GM21723 (cell line): ENCODE results near the gene GALK2.

Source experiments
- ATAC-seq: cut with Tn5 transposase; IDR thresholded peaks from one replicate; pipeline ENCODE4 v1.9.1; 2021; ENCODE audit warnings: mild to moderate bottlenecking, moderate library complexity; ENCODE audit not compliant: unreplicated experiment

The GALK2 gene

GRCh38 chr15:49169880-49170597, at the start of gene GALK2:
TSS of gene GALK2 (plus strand) at chr15:49170247. CDS start at chr15:49170323, 76 bp downstream.
- ATAC-seq = peak; percentile 95

DNA sequence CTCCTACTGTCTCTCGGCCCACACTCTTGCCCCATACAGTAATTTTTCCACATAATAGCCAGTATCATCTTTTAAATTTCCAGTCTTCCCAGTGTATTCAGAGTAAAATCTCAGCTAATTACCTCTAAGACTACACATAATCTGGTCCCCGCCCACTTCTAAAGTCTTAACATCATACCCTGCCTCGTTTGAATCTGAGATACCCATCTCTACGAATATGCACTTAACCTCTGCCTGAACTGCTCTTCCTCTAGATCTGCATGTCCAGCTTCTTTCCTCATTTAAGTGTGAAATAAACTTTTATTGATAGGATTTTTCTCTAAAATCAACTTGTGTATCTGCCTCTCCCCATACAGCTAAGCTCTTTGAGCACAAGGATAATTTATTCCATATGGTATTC, 49.2 kb upstream of the GALK2 start:
- ATAC-seq = no peak

- no peak for ATAC-seq
These were observed 48.1 kb upstream of the GALK2 start for GRCh38 chr15:49121901-49122300.

- no peak for ATAC-seq
These were observed 47.4 kb upstream of the GALK2 start for GRCh38 chr15:49122541-49123062.

GRCh38 chr15:49124371-49124770, 45.7 kb upstream of the GALK2 start:
- ATAC-seq = no peak

GRCh38 chr15:49131403-49131802, 38.6 kb upstream of the GALK2 start:
- no peak for ATAC-seq

DNA sequence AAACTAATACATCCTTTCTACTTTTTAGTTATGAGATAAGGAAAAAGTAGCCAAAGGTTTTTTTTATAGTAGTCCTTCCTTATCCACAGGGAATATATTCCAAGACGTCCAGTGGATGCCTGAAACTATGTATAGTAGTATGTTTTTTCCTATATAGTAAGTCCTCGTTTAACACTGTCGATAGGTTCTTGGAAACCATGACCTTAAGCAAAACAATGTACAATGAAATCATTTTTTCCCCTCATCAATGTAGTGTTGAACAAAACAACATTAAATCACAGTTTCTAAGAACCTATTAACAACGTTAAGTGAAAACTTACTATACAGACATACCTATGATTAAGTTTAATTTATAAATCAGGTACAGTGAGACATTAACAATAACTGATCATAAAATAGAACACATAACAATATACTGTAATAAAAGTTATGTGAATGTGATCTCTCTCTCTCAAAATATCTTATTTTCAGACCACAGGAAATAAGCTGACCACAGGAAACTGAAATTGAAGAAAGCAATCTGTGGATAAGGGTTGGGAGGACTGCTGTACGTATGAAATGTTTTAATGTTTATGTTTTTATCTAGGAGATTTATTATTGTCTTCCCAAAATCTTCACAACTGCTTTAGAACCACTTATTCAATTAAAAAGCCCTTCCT, 35.2 kb upstream of the GALK2 start:
- no peak for ATAC-seq

DNA sequence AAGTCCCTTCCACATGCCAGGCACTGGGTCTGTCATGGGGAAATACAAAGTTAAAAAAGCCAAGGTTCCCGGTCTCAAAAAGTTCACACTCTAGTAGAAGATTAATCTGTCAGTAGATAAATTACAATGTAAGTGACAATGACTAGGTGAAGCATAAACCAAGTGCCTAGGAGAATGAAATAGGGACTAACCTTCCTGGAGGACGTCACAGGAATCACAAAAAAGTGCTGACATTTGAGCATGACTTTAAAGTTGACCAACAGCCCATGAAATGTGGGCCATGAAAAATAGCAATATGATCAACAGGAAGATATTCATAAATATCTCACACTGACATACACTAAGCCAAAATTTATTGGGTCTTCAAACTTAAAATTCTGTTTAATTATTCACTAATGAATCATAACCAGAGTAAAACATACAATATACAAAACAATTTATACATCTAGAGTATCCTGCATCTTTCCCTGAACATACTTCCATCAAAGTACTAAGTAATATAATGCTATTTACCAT, 34.6 kb upstream of the GALK2 start:
- no peak for ATAC-seq

- ATAC-seq = no peak
These were observed 34.1 kb upstream of the GALK2 start for GRCh38 chr15:49135911-49136310.

DNA sequence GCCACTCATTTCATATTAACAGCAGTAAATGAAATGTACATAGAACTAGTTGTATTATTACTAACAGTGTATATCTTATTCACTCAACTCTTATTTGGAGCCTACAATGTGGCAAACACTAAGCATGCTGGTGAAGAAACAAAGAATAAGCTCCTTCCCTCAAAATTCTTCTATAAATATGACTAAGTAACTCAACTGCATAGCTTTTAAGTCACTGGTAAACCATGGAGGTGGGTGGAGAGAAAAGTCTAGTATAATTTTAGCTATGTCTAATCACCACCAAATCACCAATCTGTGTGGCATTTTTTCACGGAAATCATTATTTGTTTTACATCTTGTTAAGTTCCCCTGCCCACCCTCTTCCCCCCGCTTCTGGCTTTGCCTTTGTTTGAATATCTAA, 32.2 kb upstream of the GALK2 start:
- ATAC-seq = no peak

GRCh38 chr15:49145651-49146609, 24.1 kb upstream of the GALK2 start:
- no peak for ATAC-seq

GRCh38 chr15:49148298-49148697, 21.7 kb upstream of the GALK2 start:
- no peak for ATAC-seq

DNA sequence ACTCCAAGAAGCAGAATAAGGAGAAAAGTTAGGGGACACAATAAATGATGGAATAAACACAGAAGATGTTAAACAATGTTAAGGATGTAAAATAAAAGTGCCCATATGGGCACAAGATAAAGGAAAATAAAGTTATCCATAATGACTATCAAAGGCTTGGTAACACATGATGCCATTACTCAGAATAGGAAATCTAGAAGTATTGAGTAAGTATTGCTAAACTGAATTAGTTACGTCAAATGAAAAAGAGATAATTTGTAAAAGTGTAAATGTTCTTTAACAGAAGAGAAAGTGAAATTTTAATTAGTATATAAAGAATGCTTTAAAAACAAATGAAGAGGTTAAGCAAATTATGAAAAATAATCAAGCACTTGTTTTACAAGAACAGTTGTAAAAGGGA, 21.3 kb upstream of the GALK2 start:
- no peak for ATAC-seq

DNA sequence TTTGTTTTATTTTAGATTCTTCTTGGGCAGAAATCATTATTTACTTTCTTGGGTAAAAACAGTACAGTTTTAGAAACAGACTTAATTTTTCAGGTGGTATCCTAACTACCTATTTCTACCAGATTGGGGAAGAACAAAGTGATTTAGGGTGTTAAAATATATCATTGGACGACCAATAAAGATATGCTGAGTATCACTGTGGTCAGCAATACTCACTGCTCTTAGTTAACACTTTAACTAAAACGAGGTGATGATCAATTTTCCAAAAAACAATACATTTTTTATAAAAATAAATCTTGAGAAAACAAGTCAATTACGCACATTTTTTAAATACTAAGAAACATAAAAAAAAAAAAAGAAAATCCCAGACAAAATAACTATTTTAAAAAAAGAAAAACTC, 18.2 kb upstream of the GALK2 start:
- no peak for ATAC-seq

DNA sequence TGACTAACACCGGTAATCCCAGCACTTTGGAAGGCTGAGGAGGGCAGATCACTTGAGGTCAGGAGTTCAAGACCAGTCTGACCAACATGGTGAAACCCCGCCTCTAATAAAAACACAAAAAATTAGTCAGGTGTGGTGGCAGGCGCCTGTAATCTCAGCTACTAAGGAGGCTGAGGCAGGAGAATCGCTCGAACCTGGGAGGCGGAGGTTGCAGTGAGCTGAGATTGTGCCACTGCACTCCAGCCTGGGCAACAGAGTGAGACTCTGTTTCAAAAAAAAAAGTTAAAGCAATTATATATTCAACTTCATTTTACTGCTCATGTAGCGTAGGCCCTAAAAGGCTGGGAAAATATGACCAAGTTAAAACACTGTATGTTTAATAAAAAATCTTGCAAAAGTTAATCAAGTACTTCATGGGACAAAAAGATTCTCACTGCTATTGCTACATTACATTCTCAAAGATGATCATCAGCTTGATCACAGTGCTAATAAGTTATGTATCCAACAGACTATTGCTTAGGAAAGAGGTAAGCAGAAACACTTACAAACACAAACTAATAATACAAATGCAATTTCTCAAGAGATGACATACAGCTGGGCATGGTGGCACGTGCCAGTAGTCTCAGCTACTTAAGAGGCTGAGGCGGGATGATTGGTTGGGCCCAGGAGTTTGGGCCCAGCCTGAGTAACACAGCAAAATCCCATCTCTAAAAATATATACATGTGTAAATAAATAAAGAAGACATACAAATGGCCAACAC, 17.3 kb upstream of the GALK2 start:
- ATAC-seq = no peak

GRCh38 chr15:49154359-49154758, 15.7 kb upstream of the GALK2 start:
- ATAC-seq = no peak

GRCh38 chr15:49154799-49155109, 15.3 kb upstream of the GALK2 start:
- peak; percentile 9 for ATAC-seq

GRCh38 chr15:49155110-49155833, 14.8 kb upstream of the GALK2 start, which contains the start of gene COPS2:
TSS of gene COPS2 (minus strand) at chr15:49155599. CDS start at chr15:49155578, 21 bp downstream.
- ATAC-seq = peak; percentile 89

- peak; percentile 0 for ATAC-seq
These were observed 14.0 kb upstream of the GALK2 start for GRCh38 chr15:49155834-49156627.
